ENCODE results near the gene ECSIT. TPM values are rescaled to one million over a fixed set of nuclear protein-coding genes. Genes with fewer than 3 reads are reported as not detected.
A peak's percentile ranks its signal among the peaks of the same experiment; 100 is the strongest.

ECSIT gene
- total RNA-seq, 4 donors from 2014 or later, result 40.4 to 65.7 (median 57.8) TPM

DNA sequence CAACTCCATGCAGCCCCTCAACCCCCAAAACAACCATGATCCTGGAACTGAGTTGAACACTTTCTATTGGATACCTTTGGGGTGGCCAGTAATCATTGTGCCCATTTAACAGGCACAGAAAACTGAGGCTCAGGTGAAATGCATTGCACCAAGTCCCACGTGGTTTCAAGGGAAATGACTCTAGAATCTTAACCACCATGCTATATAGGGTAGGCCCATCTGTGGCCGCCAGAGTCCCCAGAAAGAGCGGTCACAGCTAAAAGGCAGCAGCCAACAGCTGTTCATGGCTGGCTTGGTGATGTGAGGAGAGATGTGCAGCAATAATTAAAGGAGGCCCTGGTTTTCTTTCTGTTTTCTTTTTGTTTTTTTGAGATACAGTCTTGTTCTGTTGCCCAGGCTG lies 12.3 kb upstream of the ECSIT start:
- H3K9me3 ChIP-seq, result no peaks in the 10 kb centered on the region
- 72% methylated on average over 3 of the region's 3 CpGs for WGBS
- peaks cover 19% of the 10 kb centered on the region for H3K27me3 ChIP-seq
- H3K36me3 ChIP-seq, result no peaks in the 10 kb centered on the region
- H3K4me3 ChIP-seq, result no peak overlapping the region
- H3K27ac ChIP-seq, result no peak overlapping the region
- peaks cover 6% of the 10 kb centered on the region for H3K4me1 ChIP-seq
- no peak for TF ChIP-seq POLR2A (IDR thresholded peaks at IDR 0.05)
- TF ChIP-seq EP300 (IDR thresholded peaks at IDR 0.05), result no peak
- TF ChIP-seq, protein P1, sequence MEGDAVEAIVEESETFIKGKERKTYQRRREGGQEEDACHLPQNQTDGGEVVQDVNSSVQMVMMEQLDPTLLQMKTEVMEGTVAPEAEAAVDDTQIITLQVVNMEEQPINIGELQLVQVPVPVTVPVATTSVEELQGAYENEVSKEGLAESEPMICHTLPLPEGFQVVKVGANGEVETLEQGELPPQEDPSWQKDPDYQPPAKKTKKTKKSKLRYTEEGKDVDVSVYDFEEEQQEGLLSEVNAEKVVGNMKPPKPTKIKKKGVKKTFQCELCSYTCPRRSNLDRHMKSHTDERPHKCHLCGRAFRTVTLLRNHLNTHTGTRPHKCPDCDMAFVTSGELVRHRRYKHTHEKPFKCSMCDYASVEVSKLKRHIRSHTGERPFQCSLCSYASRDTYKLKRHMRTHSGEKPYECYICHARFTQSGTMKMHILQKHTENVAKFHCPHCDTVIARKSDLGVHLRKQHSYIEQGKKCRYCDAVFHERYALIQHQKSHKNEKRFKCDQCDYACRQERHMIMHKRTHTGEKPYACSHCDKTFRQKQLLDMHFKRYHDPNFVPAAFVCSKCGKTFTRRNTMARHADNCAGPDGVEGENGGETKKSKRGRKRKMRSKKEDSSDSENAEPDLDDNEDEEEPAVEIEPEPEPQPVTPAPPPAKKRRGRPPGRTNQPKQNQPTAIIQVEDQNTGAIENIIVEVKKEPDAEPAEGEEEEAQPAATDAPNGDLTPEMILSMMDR (IDR thresholded peaks at IDR 0.05), result no peak
- no peak for TF ChIP-seq POLR2AphosphoS5 (IDR thresholded peaks at IDR 0.05)
- no peak for DNase-seq (ENCODE audit: low spot score in 2 of 2)

GRCh38 chr19:11540645-11541044 lies 11.7 kb upstream of the ECSIT start:
- Histone ChIP-seq H3K4me1 (peaks cover 12% of the 10 kb centered on the region), H3K27me3 (peaks cover 19% of the 10 kb centered on the region), H3K9me3 (no peaks in the 10 kb centered on the region), H3K36me3 (no peaks in the 10 kb centered on the region), H3K4me3 (no peak overlapping the region), H3K27ac (no peak overlapping the region)
- no peak for TF ChIP-seq POLR2A (IDR thresholded peaks at IDR 0.05)
- no peak for TF ChIP-seq EP300 (IDR thresholded peaks at IDR 0.05)
- TF ChIP-seq, protein P1 (IDR thresholded peaks at IDR 0.05), result no peak
- no peak for TF ChIP-seq POLR2AphosphoS5 (IDR thresholded peaks at IDR 0.05)
- DNase-seq (ENCODE audit: low spot score in 2 of 2), result no peak
- 49% methylated on average over 4 of the region's 5 CpGs for WGBS

DNA sequence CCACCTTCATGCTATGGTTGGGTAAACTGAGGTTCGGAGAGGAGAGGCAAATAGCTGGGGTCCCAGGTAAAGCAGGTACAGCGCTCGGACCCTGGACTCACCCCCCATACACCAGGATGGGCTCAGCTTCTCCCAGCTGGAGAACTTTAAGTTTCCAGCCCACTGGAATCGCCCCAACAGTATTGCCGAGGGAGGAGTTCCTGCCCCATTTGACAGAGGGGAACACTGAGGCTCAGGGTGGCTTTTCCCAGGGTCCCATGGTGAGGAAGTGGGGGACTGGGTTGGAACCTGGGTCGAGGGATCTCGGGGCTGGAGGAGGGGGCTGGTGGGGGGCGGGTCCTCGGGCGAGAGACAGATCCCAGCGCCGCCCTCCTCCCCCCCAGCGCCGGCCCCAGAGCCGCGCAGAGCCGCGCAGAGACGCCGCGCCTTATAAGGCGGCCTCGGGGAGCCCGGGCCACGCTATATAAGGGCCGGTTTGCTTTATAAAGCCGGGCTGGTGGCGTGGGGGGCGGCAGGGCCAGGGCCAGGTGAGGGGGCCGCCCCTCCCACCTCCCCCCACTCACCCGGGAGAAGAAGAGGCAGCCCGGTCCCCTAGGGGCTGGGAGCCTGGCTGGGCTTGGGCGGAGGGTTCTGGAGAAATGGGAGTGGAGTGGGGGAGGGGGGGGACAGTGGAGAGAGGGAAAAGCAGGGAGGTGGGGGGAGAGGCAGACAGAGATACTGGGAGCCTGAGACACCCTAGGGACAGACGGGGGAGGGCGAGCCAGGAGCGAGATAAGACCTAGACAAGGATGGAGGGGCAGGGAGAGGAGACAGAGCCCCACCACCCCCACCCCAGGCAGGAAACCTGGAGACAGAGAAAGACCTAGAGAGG lies 10.8 kb upstream of the ECSIT start:
- DNase-seq (ENCODE audit: low spot score in 2 of 2), result no peak
- peaks cover 19% of the 10 kb centered on the region for H3K27me3 ChIP-seq
- WGBS, result 12% methylated on average over 33 of the region's 36 CpGs
- H3K27ac ChIP-seq, result peak overlapping the region; percentile 15
- H3K4me1 ChIP-seq, result peaks cover 14% of the 10 kb centered on the region
- H3K9me3 ChIP-seq, result no peaks in the 10 kb centered on the region
- H3K36me3 ChIP-seq, result no peaks in the 10 kb centered on the region
- TF ChIP-seq POLR2AphosphoS5 (IDR thresholded peaks at IDR 0.05) (no peak), POLR2A (IDR thresholded peaks at IDR 0.05) (no peak)
- TF ChIP-seq, protein P1 (IDR thresholded peaks at IDR 0.05), result no peak
- peak overlapping the region; percentile 17 for H3K4me3 ChIP-seq

GRCh38 chr19:11538232-11539036 lies 9.5 kb upstream of the ECSIT start, which contains the start of gene CNN1:
Gene CNN1, plus strand, starts transcription at chr19:11538851. Its CDS starts 77 bp downstream, at chr19:11538928.
- Histone ChIP-seq H3K4me1 (peaks cover 14% of the 10 kb centered on the region), H3K27ac (peak within 1 kb of the TSS; percentile 15), H3K36me3 (no peaks in the 10 kb centered on the region), H3K9me3 (no peaks in the 10 kb centered on the region), H3K4me3 (peak within 1 kb of the TSS; percentile 17), H3K27me3 (peaks cover 19% of the 10 kb centered on the region)
- WGBS, result 32% methylated on average over 19 of the region's 21 CpGs
- no peak for DNase-seq (ENCODE audit: low spot score in 2 of 2)
- no peak for TF ChIP-seq POLR2AphosphoS5 (IDR thresholded peaks at IDR 0.05)
- no peak for TF ChIP-seq POLR2A (IDR thresholded peaks at IDR 0.05)
- TF ChIP-seq, protein P1 (IDR thresholded peaks at IDR 0.05), result no peak
- TF ChIP-seq EP300 (IDR thresholded peaks at IDR 0.05), result peak; percentile 43

Measured in suprapubic skin (tissue), 4 donors.